HepG2 (cell line): ENCODE data around the gene PDILT. TPM values are rescaled to one million over a fixed set of nuclear protein-coding genes. Genes with fewer than 3 reads are reported as not detected.

Source experiments
- HHEX ChIP-seq: IDR thresholded peaks from 2 replicates; pipeline ENCODE4 v1.6.1; 2016; ENCODE audit warnings: control low read depth
- KDM2A ChIP-seq: sonication (generic); formaldehyde crosslinking; IDR thresholded peaks from 2 replicates; pipeline ENCODE4 v1.4.0; 2020; ENCODE audit warnings: low read depth, missing genetic modification reagents, borderline replicate concordance
- NFYC ChIP-seq: IDR thresholded peaks from 2 replicates; pipeline ENCODE4 v1.6.1; 2016; ENCODE audit warnings: missing genetic modification reagents, missing compliant biosample characterization
- PAXIP1 ChIP-seq: sonication (generic); formaldehyde crosslinking; conservative IDR thresholded peaks from 2 replicates; pipeline ENCODE4 v1.4.0; 2020; ENCODE audit warnings: mild to moderate bottlenecking, missing genetic modification reagents, moderate library complexity
- RFX1 ChIP-seq: fragments of 450-650 bp; IDR thresholded peaks from 2 replicates; pipeline ENCODE4 v1.6.1; 2017
- SIX1 ChIP-seq: sonication (generic); formaldehyde crosslinking; IDR thresholded peaks from 2 replicates; pipeline ENCODE4 v1.4.0; 2020; ENCODE audit warnings: missing genetic modification reagents, borderline replicate concordance
- SSRP1 ChIP-seq: IDR thresholded peaks from 2 replicates; pipeline ENCODE4 v1.6.1; 2016; ENCODE audit warnings: control low read depth
- STAT5B ChIP-seq: sonication (generic); formaldehyde crosslinking; IDR thresholded peaks from 2 replicates; pipeline ENCODE4 v1.4.0; 2020; ENCODE audit warnings: missing genetic modification reagents
- ZNF335 ChIP-seq: sonication (generic); formaldehyde crosslinking; IDR thresholded peaks from 2 replicates; pipeline ENCODE4 v1.4.0; 2020; ENCODE audit warnings: missing genetic modification reagents
- ZNF441 ChIP-seq: sonication (generic); formaldehyde crosslinking; IDR thresholded peaks from 2 replicates; pipeline ENCODE4 v1.7.0; 2021; ENCODE audit warnings: missing genetic modification reagents, borderline replicate concordance
- ZZZ3 ChIP-seq: sonication (generic); formaldehyde crosslinking; IDR thresholded peaks from 2 replicates; pipeline ENCODE4 v1.4.0; 2020; ENCODE audit warnings: missing genetic modification reagents, mild to moderate bottlenecking, borderline replicate concordance
- polyA plus RNA-seq, 8 experiments: library from polyadenylated mRNA; depleted of rRNA in 3 of 8; stranded (reverse) in 7 of 8; unstranded in 1 of 8; fragments of >200 nt; fragmentation: Illumina TruSeq in 4 of 8; extraction: Trizol in 4 of 8; gene quantifications; 2 replicates each; pipeline versions ENCODE4 v1.2.1 to v1.2.3, GENCODE V29; 2011 to 2016; ENCODE audit warnings: low read depth in 4 of 8, missing spikeins in 1 of 8, mixed read lengths in 1 of 8; ENCODE audit not compliant: insufficient read depth in 1 of 8
- total RNA-seq, 5 experiments: library from RNA; depleted of rRNA; stranded (reverse); fragments of >200 nt; fragmentation: Illumina TruSeq; extraction: Trizol; gene quantifications; 2 replicates each; pipeline ENCODE4 v1.2.3, GENCODE V29; 2016; ENCODE audit warnings: low read depth in 1 of 5
- TF ChIP-seq, protein P1 (sequence below): sonication (generic); formaldehyde crosslinking; IDR thresholded peaks from 2 replicates; pipeline ENCODE4 v1.4.0; 2020; ENCODE audit warnings: missing genetic modification reagents, borderline replicate concordance
- TF ChIP-seq, protein P2 (sequence below): sonication (generic); formaldehyde crosslinking; conservative IDR thresholded peaks from 2 replicates; pipeline ENCODE4 v1.4.0; 2020; ENCODE audit warnings: missing genetic modification reagents
- TF ChIP-seq, protein P3 (sequence below): sonication (generic); formaldehyde crosslinking; IDR thresholded peaks from 2 replicates; pipeline ENCODE4 v1.4.0; 2020; ENCODE audit warnings: missing genetic modification reagents, mild to moderate bottlenecking, borderline replicate concordance

Gene PDILT
- total and polyA plus RNA-seq, 2 of the 13 experiments (the other 11 are each of a cell fraction or from before 2014, with no cell fraction given): not detected

DNA sequence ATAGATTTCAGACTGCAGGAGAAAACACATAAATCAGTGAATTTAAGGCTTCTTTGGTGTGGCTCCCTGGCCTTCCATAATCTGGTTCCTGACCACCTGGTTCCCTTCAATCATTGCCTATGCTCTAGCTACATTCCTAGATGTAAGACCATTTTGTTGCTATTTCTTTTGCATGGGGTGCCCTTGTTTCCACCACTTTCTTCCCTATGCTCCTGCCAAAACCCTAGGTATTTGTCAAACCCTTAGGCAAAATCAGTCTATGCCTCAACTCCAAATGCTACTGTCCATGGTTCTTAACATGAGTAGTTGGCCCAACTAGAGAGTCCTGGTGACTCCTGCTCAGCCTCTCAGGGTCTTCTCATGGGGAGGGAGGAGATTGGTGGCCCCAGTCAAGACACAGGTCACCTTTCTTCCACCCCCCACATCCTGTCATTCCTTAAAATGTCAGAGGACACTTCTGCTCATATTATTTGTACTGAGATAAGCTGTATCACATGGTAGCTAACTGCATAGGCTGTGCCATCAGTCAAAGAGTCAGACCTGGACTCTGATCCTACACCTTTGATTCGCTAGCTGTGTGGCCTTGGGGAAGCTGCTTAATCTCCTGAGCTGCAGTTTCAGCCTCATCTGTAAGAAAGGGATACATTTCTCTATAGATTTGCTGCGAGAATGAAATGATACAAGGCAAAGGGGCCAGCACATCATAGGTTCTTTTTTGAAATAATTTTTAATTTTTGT lies 19.8 kb upstream of the PDILT start (continued):
- TF ChIP-seq, protein P1, sequence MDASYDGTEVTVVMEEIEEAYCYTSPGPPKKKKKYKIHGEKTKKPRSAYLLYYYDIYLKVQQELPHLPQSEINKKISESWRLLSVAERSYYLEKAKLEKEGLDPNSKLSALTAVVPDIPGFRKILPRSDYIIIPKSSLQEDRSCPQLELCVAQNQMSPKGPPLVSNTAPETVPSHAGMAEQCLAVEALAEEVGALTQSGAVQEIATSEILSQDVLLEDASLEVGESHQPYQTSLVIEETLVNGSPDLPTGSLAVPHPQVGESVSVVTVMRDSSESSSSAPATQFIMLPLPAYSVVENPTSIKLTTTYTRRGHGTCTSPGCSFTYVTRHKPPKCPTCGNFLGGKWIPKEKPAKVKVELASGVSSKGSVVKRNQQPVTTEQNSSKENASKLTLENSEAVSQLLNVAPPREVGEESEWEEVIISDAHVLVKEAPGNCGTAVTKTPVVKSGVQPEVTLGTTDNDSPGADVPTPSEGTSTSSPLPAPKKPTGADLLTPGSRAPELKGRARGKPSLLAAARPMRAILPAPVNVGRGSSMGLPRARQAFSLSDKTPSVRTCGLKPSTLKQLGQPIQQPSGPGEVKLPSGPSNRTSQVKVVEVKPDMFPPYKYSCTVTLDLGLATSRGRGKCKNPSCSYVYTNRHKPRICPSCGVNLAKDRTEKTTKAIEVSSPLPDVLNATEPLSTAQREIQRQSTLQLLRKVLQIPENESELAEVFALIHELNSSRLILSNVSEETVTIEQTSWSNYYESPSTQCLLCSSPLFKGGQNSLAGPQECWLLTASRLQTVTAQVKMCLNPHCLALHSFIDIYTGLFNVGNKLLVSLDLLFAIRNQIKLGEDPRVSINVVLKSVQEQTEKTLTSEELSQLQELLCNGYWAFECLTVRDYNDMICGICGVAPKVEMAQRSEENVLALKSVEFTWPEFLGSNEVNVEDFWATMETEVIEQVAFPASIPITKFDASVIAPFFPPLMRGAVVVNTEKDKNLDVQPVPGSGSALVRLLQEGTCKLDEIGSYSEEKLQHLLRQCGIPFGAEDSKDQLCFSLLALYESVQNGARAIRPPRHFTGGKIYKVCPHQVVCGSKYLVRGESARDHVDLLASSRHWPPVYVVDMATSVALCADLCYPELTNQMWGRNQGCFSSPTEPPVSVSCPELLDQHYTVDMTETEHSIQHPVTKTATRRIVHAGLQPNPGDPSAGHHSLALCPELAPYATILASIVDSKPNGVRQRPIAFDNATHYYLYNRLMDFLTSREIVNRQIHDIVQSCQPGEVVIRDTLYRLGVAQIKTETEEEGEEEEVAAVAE (CRISPR knock-in tag): peak; percentile 76; the same call in 1 of the 2 replicates
- TF ChIP-seq NFYC (CRISPR knock-in tag) (0 out of 2 replicates have a peak, but pooled peaks have one; percentile 36), PAXIP1 (CRISPR knock-in tag) (peak; percentile 97), STAT5B (CRISPR knock-in tag) (no peak), HHEX (no peak), KDM2A (no peak), RFX1 (no peak), SIX1 (CRISPR knock-in tag) (peak; percentile 74; the same call in 1 of the 2 replicates), SSRP1 (no peak), ZZZ3 (CRISPR knock-in tag) (no peak), ZNF441 (CRISPR knock-in tag) (no peak), ZNF335 (CRISPR knock-in tag) (0 out of 2 replicates have a peak, but pooled peaks have one; percentile 59)
- TF ChIP-seq, protein P2, sequence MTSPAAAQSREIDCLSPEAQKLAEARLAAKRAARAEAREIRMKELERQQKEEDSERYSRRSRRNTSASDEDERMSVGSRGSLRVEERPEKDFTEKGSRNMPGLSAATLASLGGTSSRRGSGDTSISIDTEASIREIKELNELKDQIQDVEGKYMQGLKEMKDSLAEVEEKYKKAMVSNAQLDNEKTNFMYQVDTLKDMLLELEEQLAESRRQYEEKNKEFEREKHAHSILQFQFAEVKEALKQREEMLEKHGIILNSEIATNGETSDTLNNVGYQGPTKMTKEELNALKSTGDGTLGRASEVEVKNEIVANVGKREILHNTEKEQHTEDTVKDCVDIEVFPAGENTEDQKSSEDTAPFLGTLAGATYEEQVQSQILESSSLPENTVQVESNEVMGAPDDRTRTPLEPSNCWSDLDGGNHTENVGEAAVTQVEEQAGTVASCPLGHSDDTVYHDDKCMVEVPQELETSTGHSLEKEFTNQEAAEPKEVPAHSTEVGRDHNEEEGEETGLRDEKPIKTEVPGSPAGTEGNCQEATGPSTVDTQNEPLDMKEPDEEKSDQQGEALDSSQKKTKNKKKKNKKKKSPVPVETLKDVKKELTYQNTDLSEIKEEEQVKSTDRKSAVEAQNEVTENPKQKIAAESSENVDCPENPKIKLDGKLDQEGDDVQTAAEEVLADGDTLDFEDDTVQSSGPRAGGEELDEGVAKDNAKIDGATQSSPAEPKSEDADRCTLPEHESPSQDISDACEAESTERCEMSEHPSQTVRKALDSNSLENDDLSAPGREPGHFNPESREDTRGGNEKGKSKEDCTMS (CRISPR knock-in tag): no peak; the same call in 1 of the 2 replicates
- TF ChIP-seq, protein P3, sequence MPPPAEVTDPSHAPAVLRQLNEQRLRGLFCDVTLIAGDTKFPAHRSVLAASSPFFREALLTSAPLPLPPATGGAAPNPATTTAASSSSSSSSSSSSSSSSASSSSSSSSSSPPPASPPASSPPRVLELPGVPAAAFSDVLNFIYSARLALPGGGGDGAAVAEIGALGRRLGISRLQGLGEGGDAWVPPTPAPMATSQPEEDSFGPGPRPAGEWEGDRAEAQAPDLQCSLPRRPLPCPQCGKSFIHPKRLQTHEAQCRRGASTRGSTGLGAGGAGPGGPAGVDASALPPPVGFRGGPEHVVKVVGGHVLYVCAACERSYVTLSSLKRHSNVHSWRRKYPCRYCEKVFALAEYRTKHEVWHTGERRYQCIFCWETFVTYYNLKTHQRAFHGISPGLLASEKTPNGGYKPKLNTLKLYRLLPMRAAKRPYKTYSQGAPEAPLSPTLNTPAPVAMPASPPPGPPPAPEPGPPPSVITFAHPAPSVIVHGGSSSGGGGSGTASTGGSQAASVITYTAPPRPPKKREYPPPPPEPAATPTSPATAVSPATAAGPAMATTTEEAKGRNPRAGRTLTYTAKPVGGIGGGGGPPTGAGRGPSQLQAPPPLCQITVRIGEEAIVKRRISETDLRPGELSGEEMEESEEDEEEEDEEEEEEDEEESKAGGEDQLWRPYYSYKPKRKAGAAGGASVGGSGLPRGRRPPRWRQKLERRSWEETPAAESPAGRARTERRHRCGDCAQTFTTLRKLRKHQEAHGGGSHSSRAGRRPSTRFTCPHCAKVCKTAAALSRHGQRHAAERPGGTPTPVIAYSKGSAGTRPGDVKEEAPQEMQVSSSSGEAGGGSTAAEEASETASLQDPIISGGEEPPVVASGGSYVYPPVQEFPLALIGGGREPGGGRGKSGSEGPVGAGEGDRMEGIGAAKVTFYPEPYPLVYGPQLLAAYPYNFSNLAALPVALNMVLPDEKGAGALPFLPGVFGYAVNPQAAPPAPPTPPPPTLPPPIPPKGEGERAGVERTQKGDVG: 0 out of 2 replicates have a peak, but pooled peaks have one; percentile 22
